Testis (tissue), 2 donors: ENCODE data around the gene TMEM253.

Experiments used
- CTCF ChIP-seq, 3 experiments: fragments of 450-650 bp in 2 of 3; fragments of 200-600 bp in 1 of 3; sonication (generic) in 1 of 3; IDR thresholded peaks; one replicate each; pipeline ENCODE4 v1.5.1; 2016 to 2019; ENCODE audit warnings: antibody characterized with exemption in 3 of 3, mild to moderate bottlenecking in 2 of 3, moderate library complexity in 1 of 3
- POLR2A ChIP-seq: fragments of 450-650 bp; IDR thresholded peaks from one replicate; pipeline ENCODE4 v1.6.1; 2017; ENCODE audit warnings: antibody characterized with exemption, mild to moderate bottlenecking, moderate library complexity

- no peak for TF ChIP-seq CTCF (IDR thresholded peaks at IDR 0.05)
- no peak for TF ChIP-seq POLR2A
Measured at GRCh38 chr14:21072781-21073339, 28.0 kb upstream of the TMEM253 start.
